Measurements from ENCODE around the gene KRT77.
"Not testable (repeated sequence)": the region's sequence is repeated elsewhere in the genome, so short reads cannot be mapped to it uniquely, and the experiment has no call there.

Gene KRT77

GRCh38 chr12:52703424-52703823, at the start of gene KRT77:
TSS of gene KRT77 (minus strand) at chr12:52703524. CDS start at chr12:52703434, 90 bp downstream.
- no peaks in the 10 kb centered on the region for H3K9me3 Mint-ChIP-seq
- H3K4me1 Mint-ChIP-seq, result peaks cover 26% of the 10 kb centered on the region
- H3K36me3 Mint-ChIP-seq, result no peaks in the 10 kb centered on the region
- H3K4me3 Mint-ChIP-seq, result no peak within 1 kb of the TSS
- H3K27ac Mint-ChIP-seq, result peak within 1 kb of the TSS; percentile 35
- no peaks in the 10 kb centered on the region for H3K27me3 Mint-ChIP-seq

GRCh38 chr12:52752516-52752915, 49.2 kb upstream of the KRT77 start:
- no peaks in the 10 kb centered on the region for H3K9me3 Mint-ChIP-seq
- no peaks in the 10 kb centered on the region for H3K36me3 Mint-ChIP-seq
- peaks cover 15% of the 10 kb centered on the region for H3K4me1 Mint-ChIP-seq
- no peak overlapping the region for H3K27ac Mint-ChIP-seq
- H3K4me3 Mint-ChIP-seq, result no peak overlapping the region
- H3K27me3 Mint-ChIP-seq, result peaks cover 2% of the 10 kb centered on the region

- Mint-ChIP-seq H3K4me1 (peaks cover 15% of the 10 kb centered on the region), H3K27me3 (peaks cover 2% of the 10 kb centered on the region), H3K9me3 (no peaks in the 10 kb centered on the region), H3K36me3 (no peaks in the 10 kb centered on the region), H3K27ac (no peak overlapping the region), H3K4me3 (no peak overlapping the region)
These were observed 48.5 kb upstream of the KRT77 start for GRCh38 chr12:52751795-52752194.

GRCh38 chr12:52750532-52750931, 47.2 kb upstream of the KRT77 start:
- peak overlapping the region; percentile 59 for H3K27ac Mint-ChIP-seq
- not testable (repeated sequence) for H3K9me3 Mint-ChIP-seq, H3K36me3 Mint-ChIP-seq

GRCh38 chr12:52749827-52750226, 46.5 kb upstream of the KRT77 start:
- Mint-ChIP-seq H3K36me3 (no peaks in the 10 kb centered on the region), H3K27me3 (peaks cover 2% of the 10 kb centered on the region), H3K9me3 (no peaks in the 10 kb centered on the region), H3K4me1 (peaks cover 15% of the 10 kb centered on the region), H3K27ac (no peak overlapping the region), H3K4me3 (no peak overlapping the region)

More at GRCh38 chr12:52750532-52750931, 47.2 kb upstream of the KRT77 start:
- H3K27me3 Mint-ChIP-seq, H3K4me3 Mint-ChIP-seq: not testable (repeated sequence)
- peaks cover 15% of the 10 kb centered on the region for H3K4me1 Mint-ChIP-seq

- Mint-ChIP-seq H3K9me3 (no peaks in the 10 kb centered on the region), H3K36me3 (no peaks in the 10 kb centered on the region), H3K4me1 (peaks cover 15% of the 10 kb centered on the region), H3K27me3 (peaks cover 2% of the 10 kb centered on the region), H3K27ac (no peak overlapping the region), H3K4me3 (no peak overlapping the region)
These were observed 45.3 kb upstream of the KRT77 start for GRCh38 chr12:52748578-52748977.

GRCh38 chr12:52745554-52745953, 42.2 kb upstream of the KRT77 start:
- Mint-ChIP-seq H3K4me3 (no peak overlapping the region), H3K9me3 (no peaks in the 10 kb centered on the region), H3K27me3 (peaks cover 2% of the 10 kb centered on the region), H3K4me1 (peaks cover 15% of the 10 kb centered on the region), H3K36me3 (no peaks in the 10 kb centered on the region), H3K27ac (no peak overlapping the region)

GRCh38 chr12:52744493-52745156, 41.3 kb upstream of the KRT77 start:
- Mint-ChIP-seq H3K9me3 (no peaks in the 10 kb centered on the region), H3K4me3 (no peak overlapping the region), H3K36me3 (no peaks in the 10 kb centered on the region), H3K27me3 (peaks cover 2% of the 10 kb centered on the region), H3K27ac (no peak overlapping the region), H3K4me1 (peaks cover 15% of the 10 kb centered on the region)

GRCh38 chr12:52742822-52743457, 39.6 kb upstream of the KRT77 start:
- Mint-ChIP-seq H3K4me3 (no peak overlapping the region), H3K27ac (no peak overlapping the region), H3K36me3 (no peaks in the 10 kb centered on the region), H3K27me3 (peaks cover 2% of the 10 kb centered on the region), H3K9me3 (no peaks in the 10 kb centered on the region), H3K4me1 (peaks cover 1% of the 10 kb centered on the region)

GRCh38 chr12:52742196-52742580, 38.9 kb upstream of the KRT77 start:
- H3K27ac Mint-ChIP-seq, result no peak overlapping the region
- H3K36me3 Mint-ChIP-seq, result no peaks in the 10 kb centered on the region
- no peaks in the 10 kb centered on the region for H3K9me3 Mint-ChIP-seq
- H3K27me3 Mint-ChIP-seq, result peaks cover 2% of the 10 kb centered on the region
- H3K4me1 Mint-ChIP-seq, result no peaks in the 10 kb centered on the region
- no peak overlapping the region for H3K4me3 Mint-ChIP-seq

- Mint-ChIP-seq H3K4me1 (no peaks in the 10 kb centered on the region), H3K36me3 (no peaks in the 10 kb centered on the region), H3K4me3 (no peak overlapping the region), H3K27ac (no peak overlapping the region), H3K9me3 (no peaks in the 10 kb centered on the region), H3K27me3 (peaks cover 2% of the 10 kb centered on the region)
These were observed 38.3 kb upstream of the KRT77 start for GRCh38 chr12:52741375-52742195.

- H3K36me3 Mint-ChIP-seq, result no peaks in the 10 kb centered on the region
- no peaks in the 10 kb centered on the region for H3K4me1 Mint-ChIP-seq
- no peak overlapping the region for H3K27ac Mint-ChIP-seq
- no peaks in the 10 kb centered on the region for H3K9me3 Mint-ChIP-seq
- H3K27me3 Mint-ChIP-seq, result peaks cover 2% of the 10 kb centered on the region
- no peak overlapping the region for H3K4me3 Mint-ChIP-seq
These were observed 37.3 kb upstream of the KRT77 start for GRCh38 chr12:52740584-52740983.

- Mint-ChIP-seq H3K27me3 (peaks cover 2% of the 10 kb centered on the region), H3K9me3 (no peaks in the 10 kb centered on the region), H3K27ac (no peak overlapping the region)
These were observed 36.6 kb upstream of the KRT77 start for GRCh38 chr12:52739963-52740362.

GRCh38 chr12:52735816-52736632, 32.7 kb upstream of the KRT77 start:
- Mint-ChIP-seq H3K27me3 (no peaks in the 10 kb centered on the region), H3K4me1 (no peaks in the 10 kb centered on the region), H3K9me3 (no peaks in the 10 kb centered on the region), H3K27ac (no peak overlapping the region), H3K36me3 (no peaks in the 10 kb centered on the region), H3K4me3 (no peak overlapping the region)

More at GRCh38 chr12:52739963-52740362, 36.6 kb upstream of the KRT77 start:
- H3K4me3 Mint-ChIP-seq, result no peak overlapping the region
- no peaks in the 10 kb centered on the region for H3K36me3 Mint-ChIP-seq
- H3K4me1 Mint-ChIP-seq, result no peaks in the 10 kb centered on the region

GRCh38 chr12:52735106-52735505, 31.8 kb upstream of the KRT77 start:
- Mint-ChIP-seq H3K4me3 (no peak overlapping the region), H3K4me1 (no peaks in the 10 kb centered on the region), H3K36me3 (no peaks in the 10 kb centered on the region), H3K27ac (no peak overlapping the region), H3K9me3 (no peaks in the 10 kb centered on the region), H3K27me3 (no peaks in the 10 kb centered on the region)
